Hepatocyte (in vitro differentiated cells): Measurements from ENCODE around the gene TSFM. TPM values are rescaled to one million over a fixed set of nuclear protein-coding genes. Genes with fewer than 3 reads are reported as not detected.
A peak's percentile ranks its signal among the peaks of the same experiment; 100 is the strongest.

Experiments used
- DNase-seq: peaks from one replicate; pipeline ENCODE4 v3.0.0-alpha.2; 2016; ENCODE audit warnings: low spot score
- H2AFZ ChIP-seq: fragments of 200-600 bp; sonication (generic); 2 replicates; pipeline ENCODE4 v1.6.0; 2016; ENCODE audit warnings: antibody characterized with exemption, mild to moderate bottlenecking
- H3K27ac ChIP-seq: fragments of 200-600 bp; sonication (generic); 2 replicates; pipeline ENCODE4 v1.5.1; 2016; ENCODE audit warnings: mild to moderate bottlenecking
- H3K27me3 ChIP-seq: fragments of 200-600 bp; sonication (generic); 2 replicates; pipeline ENCODE4 v1.6.1; 2016
- H3K36me3 ChIP-seq: fragments of 200-600 bp; sonication (generic); replicated peaks from 2 replicates; pipeline ENCODE4 v1.5.1; 2016; ENCODE audit warnings: low read depth; ENCODE audit not compliant: insufficient read depth
- H3K4me1 ChIP-seq: fragments of 200-600 bp; sonication (generic); 2 replicates; pipeline ENCODE4 v1.5.1; 2016; ENCODE audit warnings: mild to moderate bottlenecking, moderate library complexity; ENCODE audit not compliant: insufficient read depth
- H3K4me2 ChIP-seq: fragments of 200-600 bp; sonication (generic); 2 replicates; pipeline ENCODE4 v1.6.0; 2016
- H3K4me3 ChIP-seq: fragments of 200-600 bp; sonication (generic); 2 replicates; pipeline ENCODE4 v1.5.1; 2016; ENCODE audit warnings: mild to moderate bottlenecking
- H3K79me2 ChIP-seq: fragments of 200-600 bp; sonication (generic); 2 replicates; pipeline ENCODE4 v1.6.0; 2017; ENCODE audit warnings: mild to moderate bottlenecking
- H3K9me2 ChIP-seq: fragments of 200-600 bp; sonication (generic); replicated peaks from 2 replicates; pipeline ENCODE4 v1.6.0; 2017; ENCODE audit warnings: mild to moderate bottlenecking; ENCODE audit not compliant: insufficient read depth
- H3K9me3 ChIP-seq: fragments of 200-600 bp; sonication (generic); 2 replicates; pipeline ENCODE4 v1.5.1; 2016; ENCODE audit warnings: low read depth, mild to moderate bottlenecking
- H4K20me1 ChIP-seq: fragments of 200-600 bp; sonication (generic); 2 replicates; pipeline ENCODE4 v1.6.0; 2016; ENCODE audit warnings: mild to moderate bottlenecking; ENCODE audit not compliant: insufficient read depth, poor library complexity, severe bottlenecking
- EZH2 ChIP-seq: fragments of 200-600 bp; sonication (generic); IDR thresholded peaks from 2 replicates; pipeline ENCODE4 v1.6.1; 2016; ENCODE audit warnings: antibody characterized with exemption, mild to moderate bottlenecking, borderline replicate concordance
- EZH2phosphoT487 ChIP-seq: fragments of 200-600 bp; sonication (generic); IDR thresholded peaks from one replicate; pipeline ENCODE4 v1.6.1; 2018; ENCODE audit warnings: antibody characterized with exemption, mild to moderate bottlenecking, low read depth, moderate library complexity; ENCODE audit not compliant: unreplicated experiment, severe bottlenecking
- WGBS: methylation state at CpG from one replicate; pipeline ENCODE4 v1.1.6; 2016; ENCODE audit warnings: low lambda C conversion rate; ENCODE audit errors: missing lambda C conversion rate; 5-methylcytosine and 5-hydroxymethylcytosine counted together
- polyA plus RNA-seq: library from polyadenylated mRNA; unstranded; fragments of >200 nt; fragmentation: Nextera tagmentation; extraction: Ambion mirVana; gene quantifications from 2 replicates; pipeline ENCODE4 v1.2.1, GENCODE V29; 2016
- total RNA-seq: library from RNA; depleted of rRNA; stranded (reverse); fragments of >200 nt; gene quantifications from 2 replicates; pipeline ENCODE4 v1.2.3, GENCODE V29; 2014
- TF ChIP-seq, protein P1 (sequence below): fragments of 200-600 bp; sonication (generic); IDR thresholded peaks from 2 replicates; pipeline ENCODE4 v1.5.1; 2016; ENCODE audit warnings: antibody characterized with exemption, mild to moderate bottlenecking; ENCODE audit not compliant: poor library complexity

The TSFM gene
- total and polyA plus RNA-seq, 2 experiments from 2014 or later = 15.7 to 38.9 TPM

DNA sequence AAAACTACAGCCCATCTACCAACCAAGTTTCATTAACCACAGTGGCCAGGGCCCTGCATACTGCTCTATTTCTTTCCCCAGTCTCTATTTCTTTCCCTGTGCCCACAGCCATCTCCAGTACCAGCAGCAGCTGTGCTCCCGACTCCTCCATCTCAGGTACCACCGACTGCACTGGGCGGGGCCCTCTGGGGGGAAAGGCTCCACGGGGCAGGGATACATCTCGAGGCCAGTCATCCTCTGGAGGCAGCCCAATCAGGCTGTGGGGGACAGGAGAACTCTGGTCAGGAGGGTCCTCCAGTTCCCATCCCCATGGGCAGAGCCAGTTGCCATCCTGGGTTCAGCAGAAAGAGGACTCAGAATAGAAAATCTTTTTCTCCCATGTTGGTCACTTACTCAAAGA, 33.5 kb upstream of the TSFM start:
- H3K4me3 ChIP-seq = no peak overlapping the region

DNA sequence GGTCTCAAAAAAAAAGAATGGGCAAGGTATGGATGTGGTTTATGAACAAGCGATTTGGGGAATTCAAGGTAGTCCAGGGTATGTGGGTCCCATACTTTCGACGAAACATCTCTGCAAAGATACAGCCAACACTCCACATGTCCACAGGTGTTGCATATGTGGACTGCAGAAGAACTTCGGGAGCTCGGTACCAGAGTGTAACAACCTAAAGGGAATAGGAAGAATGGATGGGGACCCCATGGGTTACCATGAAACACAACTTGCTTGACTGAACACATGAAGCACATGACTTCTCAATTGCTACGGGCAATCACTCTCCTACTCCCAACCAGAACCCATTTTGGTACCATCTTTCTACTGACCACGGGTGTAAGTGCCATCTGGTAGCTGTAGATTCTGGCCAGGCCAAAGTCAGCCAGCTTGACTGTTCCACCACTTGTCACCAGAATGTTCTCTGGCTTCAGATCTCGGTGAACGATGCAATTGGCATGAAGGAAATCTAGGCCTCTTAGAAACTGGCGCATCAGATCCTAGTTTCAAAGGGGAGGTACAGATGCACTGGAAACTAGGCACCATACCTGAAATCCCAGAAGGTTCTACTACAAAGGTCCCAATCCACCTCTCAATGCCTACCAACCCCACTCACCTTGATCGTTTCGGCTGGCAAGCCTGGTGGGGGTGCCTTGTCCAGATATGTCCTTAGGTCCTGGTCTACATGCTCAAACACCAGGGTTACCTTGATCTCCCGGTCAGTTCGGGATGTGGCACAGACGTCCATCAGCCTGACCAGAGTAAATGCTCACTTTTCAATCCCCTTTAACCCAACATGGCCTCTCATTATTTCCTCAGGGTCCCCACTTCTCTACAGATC, 31.8 kb upstream of the TSFM start:
- peaks cover 35% of the 10 kb centered on the region for H3K79me2 ChIP-seq
- peaks cover 3% of the 10 kb centered on the region for H3K36me3 ChIP-seq
- H3K9me2 ChIP-seq = no peaks in the 10 kb centered on the region
- WGBS = 88% methylated on average over 15 of the region's 15 CpGs
- H2AFZ ChIP-seq = no peak overlapping the region
- no peaks in the 10 kb centered on the region for H3K27me3 ChIP-seq
- H3K4me2 ChIP-seq = peak overlapping the region; percentile 88
- no peak for DNase-seq
- H3K4me1 ChIP-seq = peaks cover 23% of the 10 kb centered on the region
- no peaks in the 10 kb centered on the region for H4K20me1 ChIP-seq
- no peaks in the 10 kb centered on the region for H3K9me3 ChIP-seq
- H3K27ac ChIP-seq = peak overlapping the region; percentile 96
- H3K4me3 ChIP-seq = peak overlapping the region; percentile 46
- TF ChIP-seq, protein P1, sequence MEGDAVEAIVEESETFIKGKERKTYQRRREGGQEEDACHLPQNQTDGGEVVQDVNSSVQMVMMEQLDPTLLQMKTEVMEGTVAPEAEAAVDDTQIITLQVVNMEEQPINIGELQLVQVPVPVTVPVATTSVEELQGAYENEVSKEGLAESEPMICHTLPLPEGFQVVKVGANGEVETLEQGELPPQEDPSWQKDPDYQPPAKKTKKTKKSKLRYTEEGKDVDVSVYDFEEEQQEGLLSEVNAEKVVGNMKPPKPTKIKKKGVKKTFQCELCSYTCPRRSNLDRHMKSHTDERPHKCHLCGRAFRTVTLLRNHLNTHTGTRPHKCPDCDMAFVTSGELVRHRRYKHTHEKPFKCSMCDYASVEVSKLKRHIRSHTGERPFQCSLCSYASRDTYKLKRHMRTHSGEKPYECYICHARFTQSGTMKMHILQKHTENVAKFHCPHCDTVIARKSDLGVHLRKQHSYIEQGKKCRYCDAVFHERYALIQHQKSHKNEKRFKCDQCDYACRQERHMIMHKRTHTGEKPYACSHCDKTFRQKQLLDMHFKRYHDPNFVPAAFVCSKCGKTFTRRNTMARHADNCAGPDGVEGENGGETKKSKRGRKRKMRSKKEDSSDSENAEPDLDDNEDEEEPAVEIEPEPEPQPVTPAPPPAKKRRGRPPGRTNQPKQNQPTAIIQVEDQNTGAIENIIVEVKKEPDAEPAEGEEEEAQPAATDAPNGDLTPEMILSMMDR = no peak
- TF ChIP-seq EZH2 = no peak
- TF ChIP-seq EZH2phosphoT487 = no peak

More for the DNA sequence above, 33.5 kb upstream of the TSFM start:
- no peaks in the 10 kb centered on the region for H4K20me1 ChIP-seq
- peaks cover 25% of the 10 kb centered on the region for H3K4me1 ChIP-seq
- DNase-seq = no peak
- no peak overlapping the region for H2AFZ ChIP-seq
- H3K9me3 ChIP-seq = no peaks in the 10 kb centered on the region
- TF ChIP-seq EZH2 (no peak), EZH2phosphoT487 (no peak)
- H3K27ac ChIP-seq = no peak overlapping the region
- no peaks in the 10 kb centered on the region for H3K9me2 ChIP-seq
- H3K79me2 ChIP-seq = peaks cover 35% of the 10 kb centered on the region
- H3K36me3 ChIP-seq = peaks cover 3% of the 10 kb centered on the region
- H3K27me3 ChIP-seq = no peaks in the 10 kb centered on the region
- no peak overlapping the region for H3K4me2 ChIP-seq
- 92% methylated on average over 5 of the region's 5 CpGs for WGBS

DNA sequence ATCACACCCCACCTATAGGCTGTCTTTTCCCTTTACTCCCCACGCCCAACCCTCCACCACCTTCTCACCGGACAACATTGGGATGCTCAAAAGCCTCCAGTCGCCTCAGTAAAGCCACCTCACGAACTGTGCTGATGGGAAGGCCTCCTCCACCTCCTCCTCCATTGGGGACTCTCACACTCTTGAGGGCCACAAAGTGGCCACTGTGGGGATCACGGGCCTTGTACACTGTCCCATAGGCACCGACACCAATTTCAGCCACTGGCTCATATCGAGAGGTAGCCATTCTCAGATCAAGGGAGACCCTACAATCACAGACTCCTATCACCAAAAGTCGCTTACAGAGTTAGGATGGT, 31.2 kb upstream of the TSFM start:
- Histone ChIP-seq H3K4me1 (peaks cover 22% of the 10 kb centered on the region), H2AFZ (no peak overlapping the region)
- DNase-seq = no peak

More for the DNA sequence above, 31.2 kb upstream of the TSFM start:
- 8% methylated on average over 8 of the region's 8 CpGs for WGBS
- TF ChIP-seq, protein P1 = no peak
- no peak for TF ChIP-seq EZH2
- TF ChIP-seq EZH2phosphoT487 = no peak
- Histone ChIP-seq H3K79me2 (peaks cover 35% of the 10 kb centered on the region), H3K27ac (peak overlapping the region; percentile 96), H3K36me3 (peaks cover 3% of the 10 kb centered on the region), H3K9me2 (no peaks in the 10 kb centered on the region), H3K27me3 (no peaks in the 10 kb centered on the region), H3K9me3 (no peaks in the 10 kb centered on the region), H3K4me3 (peak overlapping the region; percentile 46), H4K20me1 (peaks cover under 1% of the 10 kb centered on the region), H3K4me2 (peak overlapping the region; percentile 88)
